B cell (primary cell): Measurements from ENCODE around the gene PTCD3. TPM values are rescaled to one million over a fixed set of nuclear protein-coding genes. Genes with fewer than 3 reads are reported as not detected.

Experiments
- ATAC-seq: fragments of 200-7000 bp; cut with Tn5 transposase; one replicate; pipeline ENCODE4 v1.10.0; 2021; ENCODE audit warnings: low read depth, mild to moderate bottlenecking, moderate number of reproducible peaks, moderate library complexity
- CTCF ChIA-PET: fragments of 350-600 bp; sonication (Branson Sonifier 250); formaldehyde crosslinking; loops from one replicate; lab custom pipeline; 2021; ENCODE audit warnings: antibody characterized with exemption, inconsistent platforms; lab: Charles Lee
- POLR2A ChIA-PET: fragments of 350-600 bp; sonication (Branson Sonifier 250); formaldehyde crosslinking; loops from one replicate; lab custom pipeline; 2021; ENCODE audit warnings: antibody characterized with exemption; lab: Charles Lee
- DNase-seq: peaks from one replicate; pipeline ENCODE4 v3.0.0; 2013
- H2AFZ ChIP-seq: 2 replicates; pipeline ENCODE4 v1.6.1; 2012; ENCODE audit warnings: mild to moderate bottlenecking, low read depth, low read length; ENCODE audit not compliant: insufficient read depth, poor library complexity, severe bottlenecking
- H3K27ac ChIP-seq, 2 donors: 1 replicate in 1 of 2; 2 replicates in 1 of 2; pipeline ENCODE4 v1.5.1; 2012 to 2013; ENCODE audit warnings: low read length in 2 of 2, mild to moderate bottlenecking in 2 of 2, moderate library complexity in 1 of 2
- H3K27me3 ChIP-seq, 4 experiments: fragments of 200-600 bp in 1 of 4; sonication (generic) in 1 of 4; replicated peaks in 1 of 4; 1 replicate in 2 of 4; 2 replicates in 2 of 4; pipeline versions ENCODE4 v1.6.1 to v1.7.0; 2013 to 2016; ENCODE audit warnings: low read length in 3 of 4, mild to moderate bottlenecking in 2 of 4, mixed read lengths in 1 of 4, moderate library complexity in 1 of 4; ENCODE audit not compliant: insufficient read depth in 4 of 4, control insufficient read depth in 3 of 4; ENCODE audit errors: control extremely low read depth in 1 of 4
- H3K36me3 ChIP-seq, 2 experiments: replicated peaks in 1 of 2; 1 replicate in 1 of 2; 2 replicates in 1 of 2; pipeline versions ENCODE4 v1.6.1 to v1.7.1; 2013; ENCODE audit warnings: low read length in 1 of 2; ENCODE audit not compliant: insufficient read depth in 2 of 2, control insufficient read depth in 1 of 2; ENCODE audit errors: control extremely low read depth in 1 of 2, extremely low read depth in 1 of 2
- H3K4me1 ChIP-seq, 2 donors: fragments of 200-600 bp in 1 of 2; sonication (generic) in 1 of 2; 1 replicate in 1 of 2; 2 replicates in 1 of 2; pipeline versions ENCODE4 v1.5.1 to v1.6.1; 2013 to 2017; ENCODE audit warnings: low read length in 2 of 2; ENCODE audit not compliant: control insufficient read depth in 2 of 2, insufficient read depth in 2 of 2
- H3K4me2 ChIP-seq: replicated peaks from 2 replicates; pipeline ENCODE3; 2012; ENCODE audit warnings: mild to moderate bottlenecking, low read depth, low read length; ENCODE audit not compliant: poor library complexity, severe bottlenecking
- H3K4me3 ChIP-seq, 5 experiments: fragments of 200-600 bp in 1 of 5; sonication (generic) in 1 of 5; 1 replicate in 3 of 5; 2 replicates in 2 of 5; pipeline versions ENCODE4 v1.5.1 to v1.7.0; 2011 to 2016; ENCODE audit warnings: low read length in 4 of 5, mild to moderate bottlenecking in 4 of 5, low read depth in 2 of 5, control low read depth in 1 of 5, moderate library complexity in 1 of 5; ENCODE audit not compliant: insufficient read depth in 1 of 5; ENCODE audit errors: control extremely low read depth in 1 of 5, extremely low read depth in 1 of 5
- H3K79me2 ChIP-seq: fragments of 200-600 bp; sonication (generic); one replicate; pipeline ENCODE4 v1.6.0; 2016; ENCODE audit warnings: low read length; ENCODE audit not compliant: control insufficient read depth, insufficient read depth
- H3K9ac ChIP-seq: fragments of 200-600 bp; sonication (generic); 2 replicates; pipeline ENCODE4 v1.6.1; 2017; ENCODE audit warnings: mild to moderate bottlenecking, low read length, moderate library complexity
- H3K9me3 ChIP-seq, 3 donors: one replicate each; pipeline versions ENCODE4 v1.6.1 to v1.7.1; 2013; ENCODE audit warnings: low read length in 2 of 3; ENCODE audit not compliant: control insufficient read depth in 2 of 3, insufficient read depth in 1 of 3; ENCODE audit errors: control extremely low read depth in 1 of 3
- H4K20me1 ChIP-seq: 2 replicates; pipeline ENCODE4 v1.6.0; 2012; ENCODE audit warnings: mild to moderate bottlenecking, low read length; ENCODE audit not compliant: insufficient read depth, control insufficient read depth, poor library complexity, severe bottlenecking
- H3K27ac Mint-ChIP-seq: one replicate; pipeline ENCODE4 v1.8.0; 2021; ENCODE audit warnings: mixed read lengths
- H3K27me3 Mint-ChIP-seq: one replicate; pipeline ENCODE4 v1.8.0; 2021; ENCODE audit warnings: mixed read lengths
- H3K4me1 Mint-ChIP-seq: one replicate; pipeline ENCODE4 v1.8.0; 2021; ENCODE audit warnings: mixed read lengths
- H3K4me3 Mint-ChIP-seq: one replicate; pipeline ENCODE4 v1.8.0; 2021; ENCODE audit warnings: mixed read lengths
- H3K9me3 Mint-ChIP-seq: one replicate; pipeline ENCODE4 v1.8.0; 2022; ENCODE audit warnings: mixed read lengths; ENCODE audit not compliant: insufficient read depth
- CTCF ChIP-seq: fragments of 200-600 bp; IDR thresholded peaks from one replicate; pipeline ENCODE4 v1.8.0; 2022; ENCODE audit warnings: antibody characterized with exemption, mild to moderate bottlenecking
- EZH2 ChIP-seq: IDR thresholded peaks from 2 replicates; pipeline ENCODE4 v1.6.1; 2012; ENCODE audit warnings: borderline replicate concordance, low read depth, mild to moderate bottlenecking, moderate library complexity, low read length; ENCODE audit not compliant: insufficient read depth, poor library complexity, severe bottlenecking
- WGBS: methylation state at CpG from one replicate; pipeline ENCODE4 v1.1.5; 2013; ENCODE audit warnings: missing lambda C conversion rate; ENCODE audit not compliant: insufficient coverage; 5-methylcytosine and 5-hydroxymethylcytosine counted together
- intact Hi-C: fragments of 100-400 bp; cut with micrococcal nuclease; formaldehyde crosslinking; loops from one replicate; pipeline ENCODE4 v1.10.0; 2022
- polyA plus RNA-seq: library from polyadenylated mRNA; depleted of rRNA; stranded (reverse); fragments of >200 nt; gene quantifications from 2 replicates; pipeline ENCODE4 v1.2.3, GENCODE V29; 2012
- total RNA-seq, 2 donors: library from RNA; stranded (reverse); fragments of 120-200 nt in 1 of 2; gene quantifications; 1 replicate in 1 of 2; 2 replicates in 1 of 2; pipeline versions ENCODE4 v1.2.3 to v1.2.4, GENCODE V29; 2013 to 2022

The PTCD3 gene
- total and polyA plus RNA-seq, 2 donors (not counting 1 experiment from before 2014, with no cell fraction given) = 61.4 to 174 TPM

- Histone ChIP-seq H3K27me3 (no peaks in the 10 kb centered on the region), H3K36me3 (peaks cover 0 to 56% of the 10 kb centered on the region in 2 experiments), H3K4me2 (no peak overlapping the region), H3K9ac (no peak overlapping the region), H3K27ac (peak overlapping the region; percentile 79), H4K20me1 (no peaks in the 10 kb centered on the region), H3K4me3 (no peak overlapping the region), H3K79me2 (peaks cover 7% of the 10 kb centered on the region), H3K4me1 (peaks cover 16 to 30% of the 10 kb centered on the region in 2 donors), H3K9me3 (no peaks in the 10 kb centered on the region), H2AFZ (no peak overlapping the region)
- ChIA-PET CTCF (interaction anchor here (0.6 to 3.5 kb wide), 5 partner anchors 14 to 555 kb away, joined by 3 to 26 read pairs (median 8); partner anchors contain the start of gene ST3GAL5), POLR2A (no interaction called here)
- intact Hi-C loops = loop anchor here (5.0 kb wide), 1 partner anchor 51 kb away; no protein-coding TSS in a partner anchor
- ATAC-seq = no peak
- no peak for TF ChIP-seq EZH2
- TF ChIP-seq CTCF = no peak
- Mint-ChIP-seq H3K27ac (peak overlapping the region; percentile 87), H3K9me3 (no peaks in the 10 kb centered on the region), H3K4me1 (peaks cover 30% of the 10 kb centered on the region), H3K4me3 (no peak overlapping the region), H3K27me3 (no peaks in the 10 kb centered on the region)
- WGBS = 100% methylated on average over 1 of the region's 1 CpG
- DNase-seq = no peak
Measured at GRCh38 chr2:86073225-86073624, 32.8 kb upstream of the PTCD3 start.

GRCh38 chr2:86074256-86074655 is 31.8 kb upstream of the PTCD3 start:
- no peak overlapping the region for H3K9ac ChIP-seq
- POLR2A ChIA-PET = no interaction called here
- TF ChIP-seq EZH2 (no peak), CTCF (no peak)
- H3K79me2 ChIP-seq = peaks cover under 1% of the 10 kb centered on the region
- Mint-ChIP-seq H3K9me3 (no peaks in the 10 kb centered on the region), H3K4me3 (no peak overlapping the region), H3K27ac (peak overlapping the region; percentile 46), H3K27me3 (no peaks in the 10 kb centered on the region), H3K4me1 (peaks cover 39% of the 10 kb centered on the region)
- DNase-seq (no peak), ATAC-seq (no peak)
- no peak overlapping the region for H3K4me2 ChIP-seq
- intact Hi-C loops = loop anchor here (5.0 kb wide), 1 partner anchor 52 kb away; no protein-coding TSS in a partner anchor
- no peak overlapping the region for H2AFZ ChIP-seq
- no peak overlapping the region for H3K27ac ChIP-seq
- H3K4me3 ChIP-seq = no peak overlapping the region
- H4K20me1 ChIP-seq = no peaks in the 10 kb centered on the region
- H3K36me3 ChIP-seq = peaks cover 0 to 54% of the 10 kb centered on the region in 2 experiments
- no peaks in the 10 kb centered on the region for H3K9me3 ChIP-seq
- CTCF ChIA-PET = interaction anchor here (0.5 to 13.2 kb wide), 3 partner anchors 186 to 294 kb away, joined by 3 to 528 read pairs (median 138); partner anchors contain the start of gene ST3GAL5
- H3K27me3 ChIP-seq = no peaks in the 10 kb centered on the region
- H3K4me1 ChIP-seq = peaks cover 21 to 33% of the 10 kb centered on the region in 2 donors
- 100% methylated on average over 1 of the region's 3 CpGs for WGBS
